Panc1 (cell line): ENCODE results near the gene CAMKK2.

ENCODE experiments used
- CTCF ChIP-seq: fragments of 450-650 bp; IDR thresholded peaks from 2 replicates; pipeline ENCODE4 v1.5.1; 2017; ENCODE audit warnings: mild to moderate bottlenecking
- TF ChIP-seq, protein P1 (sequence below), 2 experiments: IDR thresholded peaks; 2 replicates each; pipeline ENCODE4 v1.6.1; 2011 to 2012; ENCODE audit warnings: low read depth in 2 of 2, control low read depth in 1 of 2, low read length in 1 of 2, mild to moderate bottlenecking in 1 of 2, moderate library complexity in 1 of 2; ENCODE audit not compliant: insufficient read depth in 1 of 2

GRCh38 chr12:121203482-121203881 is 93.0 kb downstream of the CAMKK2 start:
- TF ChIP-seq CTCF, result no peak
- TF ChIP-seq, protein P1, sequence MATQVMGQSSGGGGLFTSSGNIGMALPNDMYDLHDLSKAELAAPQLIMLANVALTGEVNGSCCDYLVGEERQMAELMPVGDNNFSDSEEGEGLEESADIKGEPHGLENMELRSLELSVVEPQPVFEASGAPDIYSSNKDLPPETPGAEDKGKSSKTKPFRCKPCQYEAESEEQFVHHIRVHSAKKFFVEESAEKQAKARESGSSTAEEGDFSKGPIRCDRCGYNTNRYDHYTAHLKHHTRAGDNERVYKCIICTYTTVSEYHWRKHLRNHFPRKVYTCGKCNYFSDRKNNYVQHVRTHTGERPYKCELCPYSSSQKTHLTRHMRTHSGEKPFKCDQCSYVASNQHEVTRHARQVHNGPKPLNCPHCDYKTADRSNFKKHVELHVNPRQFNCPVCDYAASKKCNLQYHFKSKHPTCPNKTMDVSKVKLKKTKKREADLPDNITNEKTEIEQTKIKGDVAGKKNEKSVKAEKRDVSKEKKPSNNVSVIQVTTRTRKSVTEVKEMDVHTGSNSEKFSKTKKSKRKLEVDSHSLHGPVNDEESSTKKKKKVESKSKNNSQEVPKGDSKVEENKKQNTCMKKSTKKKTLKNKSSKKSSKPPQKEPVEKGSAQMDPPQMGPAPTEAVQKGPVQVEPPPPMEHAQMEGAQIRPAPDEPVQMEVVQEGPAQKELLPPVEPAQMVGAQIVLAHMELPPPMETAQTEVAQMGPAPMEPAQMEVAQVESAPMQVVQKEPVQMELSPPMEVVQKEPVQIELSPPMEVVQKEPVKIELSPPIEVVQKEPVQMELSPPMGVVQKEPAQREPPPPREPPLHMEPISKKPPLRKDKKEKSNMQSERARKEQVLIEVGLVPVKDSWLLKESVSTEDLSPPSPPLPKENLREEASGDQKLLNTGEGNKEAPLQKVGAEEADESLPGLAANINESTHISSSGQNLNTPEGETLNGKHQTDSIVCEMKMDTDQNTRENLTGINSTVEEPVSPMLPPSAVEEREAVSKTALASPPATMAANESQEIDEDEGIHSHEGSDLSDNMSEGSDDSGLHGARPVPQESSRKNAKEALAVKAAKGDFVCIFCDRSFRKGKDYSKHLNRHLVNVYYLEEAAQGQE (IDR thresholded peaks at IDR 0.05; ENCODE audit: insufficient read depth in 1 of 2, low read depth in 2 of 2, low read length in 1 of 2), result no peak
